ENCODE results near the gene MKLN1. TPM values are rescaled to one million over a fixed set of nuclear protein-coding genes. Genes with fewer than 3 reads are reported as not detected.

The MKLN1 gene
- total and polyA plus RNA-seq, 12 donors: 9.5 to 48.2 (median 41.1) TPM

DNA sequence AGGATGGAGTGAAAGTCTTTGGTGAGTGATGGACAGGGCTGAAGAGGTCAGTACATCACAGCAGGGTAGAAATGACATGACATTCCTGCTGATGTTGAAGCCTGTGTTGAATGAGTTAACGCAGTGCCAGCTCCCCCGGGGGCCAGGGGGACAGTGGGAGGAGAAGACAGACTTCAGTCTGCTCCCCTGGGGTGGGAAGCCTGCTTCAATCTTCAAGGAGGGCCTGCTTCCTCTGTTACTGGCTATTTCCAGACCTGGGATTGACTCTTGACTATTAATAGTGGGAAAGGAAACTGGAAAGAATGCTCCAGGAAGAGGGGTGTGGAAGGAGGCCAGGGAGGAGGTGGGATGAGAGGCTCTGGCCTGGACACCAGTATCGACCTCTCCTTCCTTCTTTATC, 201.5 kb downstream of the MKLN1 start:
- ATAC-seq (peak in 7 of 8 donors; percentile 9 to 62 (median 23)), DNase-seq (peak in 1 of 2 donors; percentile 33)
- TF ChIP-seq, protein P1, sequence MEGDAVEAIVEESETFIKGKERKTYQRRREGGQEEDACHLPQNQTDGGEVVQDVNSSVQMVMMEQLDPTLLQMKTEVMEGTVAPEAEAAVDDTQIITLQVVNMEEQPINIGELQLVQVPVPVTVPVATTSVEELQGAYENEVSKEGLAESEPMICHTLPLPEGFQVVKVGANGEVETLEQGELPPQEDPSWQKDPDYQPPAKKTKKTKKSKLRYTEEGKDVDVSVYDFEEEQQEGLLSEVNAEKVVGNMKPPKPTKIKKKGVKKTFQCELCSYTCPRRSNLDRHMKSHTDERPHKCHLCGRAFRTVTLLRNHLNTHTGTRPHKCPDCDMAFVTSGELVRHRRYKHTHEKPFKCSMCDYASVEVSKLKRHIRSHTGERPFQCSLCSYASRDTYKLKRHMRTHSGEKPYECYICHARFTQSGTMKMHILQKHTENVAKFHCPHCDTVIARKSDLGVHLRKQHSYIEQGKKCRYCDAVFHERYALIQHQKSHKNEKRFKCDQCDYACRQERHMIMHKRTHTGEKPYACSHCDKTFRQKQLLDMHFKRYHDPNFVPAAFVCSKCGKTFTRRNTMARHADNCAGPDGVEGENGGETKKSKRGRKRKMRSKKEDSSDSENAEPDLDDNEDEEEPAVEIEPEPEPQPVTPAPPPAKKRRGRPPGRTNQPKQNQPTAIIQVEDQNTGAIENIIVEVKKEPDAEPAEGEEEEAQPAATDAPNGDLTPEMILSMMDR (IDR thresholded peaks at IDR 0.05): no peak
- H3K27me3 ChIP-seq: no peaks in the 10 kb centered on the region
- H3K4me1 ChIP-seq: peaks cover 17 to 97% (median 56%) of the 10 kb centered on the region in 9 donors
- intact Hi-C loops (cut with DNase I): no loop called here
- H3K4me3 ChIP-seq: no peak overlapping the region
- WGBS, 2 donors: 31% methylated on average over 3 of the region's 3 CpGs
- peak overlapping the region; percentile 2 to 81 (median 53) for H3K27ac ChIP-seq
- H3K9me3 ChIP-seq: no peaks in the 10 kb centered on the region
- H3K36me3 ChIP-seq: no peaks in the 10 kb centered on the region

DNA sequence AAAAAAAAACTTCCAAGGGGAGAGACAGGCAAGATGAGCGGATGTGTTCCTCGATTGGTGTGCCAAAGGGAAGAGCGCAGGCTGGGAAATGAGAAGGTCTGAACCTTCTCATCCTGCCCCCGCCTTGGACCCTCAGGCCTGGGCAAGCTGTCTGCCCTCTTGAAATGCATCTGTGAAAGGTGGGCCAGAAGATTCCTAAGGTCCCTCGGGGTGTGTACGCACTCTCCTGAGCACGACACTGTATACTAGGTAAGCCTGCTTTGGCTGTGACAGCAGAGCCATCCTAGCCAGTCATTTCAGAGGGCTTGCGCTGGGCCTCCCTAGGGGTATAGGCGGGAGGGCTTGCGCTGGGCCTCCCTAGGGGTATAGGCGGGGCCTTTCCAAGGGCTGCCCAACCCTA, 201.9 kb downstream of the MKLN1 start:
- ATAC-seq (peak in 4 of 8 donors; percentile 9 to 49 (median 46)), DNase-seq (no peak)
- intact Hi-C loops (cut with DNase I): no loop called here
- H3K27ac ChIP-seq: peak overlapping the region in 9 of 10 donors; percentile 16 to 81 (median 61)
- TF ChIP-seq, protein P1 (IDR thresholded peaks at IDR 0.05): no peak
- no peaks in the 10 kb centered on the region for H3K9me3 ChIP-seq
- WGBS, 2 donors: 66 to 67% methylated on average over 11 of the region's 11 CpGs
- peaks cover 14 to 97% (median 57%) of the 10 kb centered on the region in 9 donors for H3K4me1 ChIP-seq
- no peaks in the 10 kb centered on the region for H3K27me3 ChIP-seq
- H3K36me3 ChIP-seq: no peaks in the 10 kb centered on the region
- H3K4me3 ChIP-seq: no peak overlapping the region

DNA sequence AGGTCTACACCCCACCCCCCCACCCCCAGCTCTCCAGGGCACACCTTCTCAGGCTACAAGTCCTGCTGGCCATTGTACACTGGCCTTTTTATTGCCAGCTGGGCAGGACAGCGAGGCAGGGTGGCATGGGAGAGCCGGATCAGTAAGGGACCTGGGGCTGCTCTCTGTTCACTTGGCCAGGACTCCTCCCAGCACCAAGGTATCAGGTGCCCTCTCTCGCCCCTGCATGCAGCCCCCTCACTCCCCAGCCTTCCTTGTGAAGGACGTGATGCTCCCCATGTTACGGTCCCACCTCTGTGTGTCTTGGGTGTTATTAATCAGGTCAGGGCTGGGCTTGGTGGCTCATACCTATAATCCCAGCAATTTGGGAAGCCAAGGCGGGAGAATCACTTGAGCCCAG, 202.5 kb downstream of the MKLN1 start:
- WGBS, 2 donors: 88 to 92% methylated on average over 6 of the region's 6 CpGs
- ATAC-seq (no peak), DNase-seq (no peak)
- no peaks in the 10 kb centered on the region for H3K9me3 ChIP-seq
- H3K27me3 ChIP-seq: no peaks in the 10 kb centered on the region
- H3K4me3 ChIP-seq: no peak overlapping the region
- intact Hi-C loops (cut with DNase I): no loop called here
- H3K4me1 ChIP-seq: peaks cover 14 to 97% (median 53%) of the 10 kb centered on the region in 9 donors
- peak overlapping the region in 7 of 10 donors; percentile 34 to 81 (median 67) for H3K27ac ChIP-seq
- TF ChIP-seq, protein P1 (IDR thresholded peaks at IDR 0.05): no peak
- H3K36me3 ChIP-seq: no peaks in the 10 kb centered on the region

DNA sequence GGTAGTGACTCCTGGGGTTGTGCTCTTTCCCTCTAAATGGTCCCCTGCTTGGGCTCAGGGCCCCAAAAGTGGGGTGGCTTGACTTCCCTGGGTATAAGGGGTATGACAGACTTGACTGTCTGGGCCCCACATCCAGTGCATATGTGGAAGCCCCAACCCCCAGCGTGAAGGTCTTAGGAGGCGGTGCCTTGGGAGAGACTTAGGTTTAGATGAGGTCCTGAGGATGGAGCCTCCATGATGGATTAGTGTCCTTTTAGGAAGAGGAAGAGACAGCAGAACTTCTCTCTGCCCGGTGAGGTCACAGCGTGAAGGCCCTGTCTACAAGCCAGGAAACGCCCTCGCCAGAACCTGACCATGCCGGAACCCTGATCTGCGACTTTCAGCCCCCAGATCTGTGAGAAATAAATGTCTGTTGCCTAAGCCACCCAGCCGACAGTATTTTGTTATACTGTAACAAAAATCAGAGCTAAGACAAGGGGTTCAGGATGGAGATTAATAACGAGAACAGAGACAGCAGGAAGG, 205.0 kb downstream of the MKLN1 start:
- H3K36me3 ChIP-seq: no peaks in the 10 kb centered on the region
- no peaks in the 10 kb centered on the region for H3K27me3 ChIP-seq
- H3K27ac ChIP-seq: peak overlapping the region; percentile 60 to 90 (median 80)
- 61 to 79% methylated on average over 10 of the region's 10 CpGs for WGBS, 2 donors
- peak in 3 of 8 donors; percentile 16 to 40 (median 25) for ATAC-seq
- H3K9me3 ChIP-seq: no peaks in the 10 kb centered on the region
- no peak for DNase-seq
- no peak overlapping the region for H3K4me3 ChIP-seq
- TF ChIP-seq, protein P1 (IDR thresholded peaks at IDR 0.05): no peak
- intact Hi-C loops (cut with DNase I): no loop called here
- H3K4me1 ChIP-seq: peaks cover 29 to 97% (median 64%) of the 10 kb centered on the region in 9 donors
